GM12878 (cell line): ENCODE results near the gene R3HDM1. TPM values are rescaled to one million over a fixed set of nuclear protein-coding genes. Genes with fewer than 3 reads are reported as not detected.

Experiments used
- ATAC-seq: fragments of 200-7000 bp; cut with Tn5 transposase; 3 replicates; pipeline ENCODE4 v1.9.1; 2020; ENCODE audit warnings: mild to moderate bottlenecking, moderate library complexity
- BruUV-seq: library from RNA; stranded (reverse); fragments of 400-500 nt; replicated peaks from 2 replicates; lab custom pipeline; 2021; lab: Mats Ljungman, UMichigan
- CTCF ChIA-PET: fragments of 300-600 bp; sonication (Branson Sonifier 250); formaldehyde crosslinking; extraction: SDS; loops from one replicate; lab custom pipeline; 2021; ENCODE audit warnings: inconsistent platforms; lab: Yijun Ruan, JAX
- POLR2A ChIA-PET: fragments of 350-600 bp; formaldehyde crosslinking; extraction: SDS; loops from one replicate; lab custom pipeline; 2021; ENCODE audit warnings: inconsistent platforms; lab: Charles Lee
- RAD21 ChIA-PET: fragments of 300-600 bp; sonication (Branson Sonifier 250); formaldehyde crosslinking; loops from one replicate; lab custom pipeline; 2023; ENCODE audit warnings: antibody characterized with exemption; ENCODE audit not compliant: unreplicated experiment; lab: Charles Lee
- SMC1A ChIA-PET: fragments of 300-600 bp; sonication (Branson Sonifier 250); formaldehyde crosslinking; loops from one replicate; lab custom pipeline; 2023; ENCODE audit not compliant: unreplicated experiment, uncharacterized antibody; lab: Charles Lee
- DNase-seq: peaks from one replicate; pipeline ENCODE4 v3.0.0-alpha.2; 2011; ENCODE audit warnings: low read depth, low spot score
- FAIRE-seq: peaks from 3 replicates; lab custom pipeline; 2011; peaks lifted over from hg19 to GRCh38; lab: Jason Lieb, UNC
- H2AFZ ChIP-seq: 2 replicates; pipeline ENCODE4 v1.6.0; 2011; ENCODE audit warnings: low read depth, low read length, control low read depth; ENCODE audit not compliant: control insufficient read depth
- H3K27ac ChIP-seq: 2 replicates; pipeline ENCODE4 v1.5.1; 2011; ENCODE audit warnings: control low read depth; ENCODE audit not compliant: control insufficient read depth, insufficient read depth
- H3K27me3 ChIP-seq, 2 experiments: replicated peaks in 1 of 2; 2 replicates each; pipeline versions ENCODE4 v1.6.0 to v1.6.1; 2011; ENCODE audit warnings: low read length in 1 of 2; ENCODE audit not compliant: control insufficient read depth in 2 of 2, insufficient read depth in 2 of 2
- H3K36me3 ChIP-seq, 2 experiments: 2 replicates each; pipeline ENCODE4 v1.5.1; 2011; ENCODE audit warnings: low read length in 1 of 2; ENCODE audit not compliant: control insufficient read depth in 2 of 2, insufficient read depth in 2 of 2
- H3K4me1 ChIP-seq: 2 replicates; pipeline ENCODE4 v1.6.1; 2011; ENCODE audit warnings: mild to moderate bottlenecking, low read length, moderate library complexity, mixed read lengths; ENCODE audit not compliant: control insufficient read depth, insufficient read depth
- H3K4me2 ChIP-seq: 2 replicates; pipeline ENCODE4 v1.6.0; 2011; ENCODE audit warnings: control low read depth; ENCODE audit not compliant: control insufficient read depth, insufficient read depth
- H3K4me3 ChIP-seq: fragments of 200-600 bp; sonication (generic); 2 replicates; pipeline ENCODE4 v1.5.1; 2016
- H3K79me2 ChIP-seq: 2 replicates; pipeline ENCODE4 v1.6.0; 2011; ENCODE audit warnings: low read length; ENCODE audit not compliant: control insufficient read depth, insufficient read depth
- H3K9ac ChIP-seq: 2 replicates; pipeline ENCODE4 v1.8.0; 2011; ENCODE audit warnings: low read length, control low read depth, mixed read lengths; ENCODE audit not compliant: control insufficient read depth, insufficient read depth
- H3K9me3 ChIP-seq: replicated peaks from 3 replicates; pipeline ENCODE4 v1.5.1; 2011; ENCODE audit warnings: mild to moderate bottlenecking, low read length; ENCODE audit not compliant: control insufficient read depth, insufficient read depth
- H4K20me1 ChIP-seq: 2 replicates; pipeline ENCODE4 v1.6.0; 2011; ENCODE audit not compliant: control insufficient read depth, insufficient read depth
- CBFB ChIP-seq: IDR thresholded peaks from 2 replicates; pipeline ENCODE4 v1.6.1; 2016; ENCODE audit warnings: antibody characterized with exemption, low read depth
- TARDBP ChIP-seq: IDR thresholded peaks from 2 replicates; pipeline ENCODE4 v1.6.1; 2016; ENCODE audit warnings: borderline replicate concordance
- WGBS: methylation state at CpG from one replicate; pipeline ENCODE4 v1.1.6; 2016; ENCODE audit warnings: low lambda C conversion rate; ENCODE audit not compliant: insufficient replicate concordance, insufficient coverage; ENCODE audit errors: missing lambda C conversion rate; 5-methylcytosine and 5-hydroxymethylcytosine counted together
- in situ Hi-C: fragments of 300-500 bp; cut with MboI; formaldehyde crosslinking; loops from 9 replicates; pipeline ENCODE4 v1.14.3; 2018; ENCODE audit warnings: mixed read lengths
- intact Hi-C: fragments of 100-400 bp; cut with micrococcal nuclease; formaldehyde crosslinking; loops from one replicate; pipeline ENCODE4 v1.14.2; 2022; ENCODE audit not compliant: unreplicated experiment
- polyA plus RNA-seq, 11 experiments: library from polyadenylated mRNA; depleted of rRNA in 4 of 11; unstranded in 6 of 11; stranded (reverse) in 5 of 11; fragments of >200 nt; fragmentation: Nextera tagmentation in 4 of 11; fragmentation: Illumina TruSeq in 1 of 11; extraction: Ambion mirVana in 4 of 11; extraction: Trizol in 1 of 11; gene quantifications; 1 replicate in 1 of 11; 2 replicates in 10 of 11; pipeline versions ENCODE4 v1.2.1 to v1.2.3, GENCODE V29; 2011 to 2016; ENCODE audit warnings: inconsistent platforms in 2 of 11, missing spikeins in 2 of 11, low read depth in 1 of 11
- total RNA-seq, 4 experiments: library from RNA; depleted of rRNA in 3 of 4; stranded (reverse); fragments of >200 nt in 3 of 4; fragmentation: Illumina TruSeq in 1 of 4; extraction: Trizol in 1 of 4; gene quantifications; 2 replicates each; pipeline versions ENCODE4 v1.2.1 to v1.2.3, GENCODE V29; 2013 to 2021
- TF ChIP-seq, protein P1 (sequence below): IDR thresholded peaks from 2 replicates; pipeline ENCODE4 v1.6.1; 2012; ENCODE audit warnings: low read depth, low read length, improper control_type of control experiment

R3HDM1 gene
- total and polyA plus RNA-seq, 10 of the 15 experiments (the other 5 are each of a cell fraction or from before 2014, with no cell fraction given), result 16.8 to 89.6 (median 47.7) TPM

DNA sequence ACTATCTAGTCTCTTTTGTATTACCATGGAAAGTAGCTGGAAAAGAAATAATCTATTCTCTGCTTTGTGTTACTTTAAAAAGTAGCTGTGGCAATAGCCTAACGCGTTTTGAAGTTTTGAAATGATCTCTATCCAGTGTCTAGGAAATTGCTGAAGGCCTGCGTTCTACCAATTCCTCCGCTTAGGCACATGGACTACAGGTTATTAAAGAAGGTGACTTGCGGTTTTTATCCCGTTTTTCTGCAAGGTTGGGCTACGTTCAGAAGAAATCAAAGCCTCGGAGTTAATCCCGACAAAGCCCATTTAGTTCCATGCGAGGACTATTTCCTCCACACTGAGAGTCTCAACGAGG lies 209.7 kb downstream of the R3HDM1 start:
- no peak overlapping the region for H3K9ac ChIP-seq
- no peaks in the 10 kb centered on the region for H4K20me1 ChIP-seq
- H3K4me1 ChIP-seq, result 0 out of 2 replicates have a peak, but pooled peaks cover 5% of the 10 kb centered on the region
- peak overlapping the region; percentile 98 for H2AFZ ChIP-seq
- RAD21 ChIA-PET, result interaction anchor here (0.7 to 1.5 kb wide), 3 partner anchors 210 to 1620 kb away, joined by 3 to 4 read pairs (median 3); partner anchors contain the start of genes R3HDM1 and ZRANB3
- BruUV-seq, result no TSS peak
- H3K79me2 ChIP-seq, result peaks cover 44% of the 10 kb centered on the region
- DNase-seq (no peak), FAIRE-seq (no peak), ATAC-seq (no peak)
- H3K4me2 ChIP-seq, result peak overlapping the region; percentile 67
- SMC1A ChIA-PET, result interaction anchor here (0.5 to 1.7 kb wide), 4 partner anchors 51 to 236 kb away, joined by 3 to 11 read pairs (median 4); partner anchors contain the start of genes R3HDM1 and ZRANB3
- H3K4me3 ChIP-seq, result no peak overlapping the region
- CTCF ChIA-PET, result interaction anchor here (1.0 to 2.1 kb wide), 7 partner anchors 9 to 752 kb away, joined by 3 to 10 read pairs (median 4); partner anchors contain the start of genes R3HDM1 and ZRANB3
- POLR2A ChIA-PET, result interaction anchor here (0.6 to 1.4 kb wide), 8 partner anchors 15 to 604 kb away, joined by 3 to 11 read pairs (median 4); partner anchors contain the start of gene MCM6
- H3K27ac ChIP-seq, result no peak overlapping the region
- peaks cover 0 to 7% of the 10 kb centered on the region in 2 experiments; a peak in 1 of 4 replicates for H3K36me3 ChIP-seq
- in situ Hi-C loops (no loop called here), intact Hi-C loops (loop anchor here (2.0 to 5.0 kb wide), 4 partner anchors 111 to 824 kb away; partner anchors contain the start of genes CCNT2, R3HDM1 and ZRANB3)
- H3K27me3 ChIP-seq, result no peaks in the 10 kb centered on the region
- 76% methylated on average over 11 of the region's 11 CpGs for WGBS
- H3K9me3 ChIP-seq, result no peaks in the 10 kb centered on the region
- TF ChIP-seq TARDBP (0 out of 2 replicates have a peak, but pooled peaks have one; percentile 8), CBFB (0 out of 2 replicates have a peak, but pooled peaks have one; percentile 6)
- TF ChIP-seq, protein P1, sequence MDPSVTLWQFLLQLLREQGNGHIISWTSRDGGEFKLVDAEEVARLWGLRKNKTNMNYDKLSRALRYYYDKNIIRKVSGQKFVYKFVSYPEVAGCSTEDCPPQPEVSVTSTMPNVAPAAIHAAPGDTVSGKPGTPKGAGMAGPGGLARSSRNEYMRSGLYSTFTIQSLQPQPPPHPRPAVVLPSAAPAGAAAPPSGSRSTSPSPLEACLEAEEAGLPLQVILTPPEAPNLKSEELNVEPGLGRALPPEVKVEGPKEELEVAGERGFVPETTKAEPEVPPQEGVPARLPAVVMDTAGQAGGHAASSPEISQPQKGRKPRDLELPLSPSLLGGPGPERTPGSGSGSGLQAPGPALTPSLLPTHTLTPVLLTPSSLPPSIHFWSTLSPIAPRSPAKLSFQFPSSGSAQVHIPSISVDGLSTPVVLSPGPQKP, result no peak
- TF ChIP-seq, all 136 proteins: peak for 2
